Chondrocyte (in vitro differentiated cells): ENCODE data around the gene LRFN4. TPM values are rescaled to one million over a fixed set of nuclear protein-coding genes. Genes with fewer than 3 reads are reported as not detected.
A peak's percentile ranks its signal among the peaks of the same experiment; 100 is the strongest.

Experiments used
- DNase-seq: peaks from one replicate; pipeline ENCODE4 v3.0.0; 2021; ENCODE audit warnings: mixed read lengths, low spot score
- H3K27ac Mint-ChIP-seq: one replicate; pipeline ENCODE4 v1.8.0; 2021; ENCODE audit warnings: mild to moderate bottlenecking, moderate library complexity, mixed read lengths; ENCODE audit not compliant: unreplicated experiment
- H3K27me3 Mint-ChIP-seq: 2 replicates; pipeline ENCODE4 v1.8.0; 2021; ENCODE audit warnings: low read depth, mixed read lengths
- H3K36me3 Mint-ChIP-seq: 2 replicates; pipeline ENCODE4 v1.8.0; 2021; ENCODE audit warnings: low read depth, mixed read lengths
- H3K4me1 Mint-ChIP-seq: 2 replicates; pipeline ENCODE4 v1.8.0; 2021; ENCODE audit warnings: low read depth, mild to moderate bottlenecking, mixed read lengths
- H3K4me3 Mint-ChIP-seq: one replicate; pipeline ENCODE4 v1.8.0; 2021; ENCODE audit warnings: mild to moderate bottlenecking, moderate library complexity, mixed read lengths; ENCODE audit not compliant: unreplicated experiment
- H3K9me3 Mint-ChIP-seq: 2 replicates; pipeline ENCODE4 v1.8.0; 2021; ENCODE audit warnings: low read depth, mixed read lengths
- total RNA-seq: library from RNA; stranded (reverse); gene quantifications from 3 replicates; pipeline ENCODE4 v1.2.1, GENCODE V29; 2021
- TF ChIP-seq, protein P1 (sequence below): fragments of 200-600 bp; sonication (generic); IDR thresholded peaks from 2 replicates; pipeline ENCODE4 v1.5.0; 2021; ENCODE audit warnings: antibody characterized with exemption, mild to moderate bottlenecking, moderate library complexity

Gene LRFN4
- total RNA-seq, 1 donor from 2014 or later, result 47.2 TPM

DNA sequence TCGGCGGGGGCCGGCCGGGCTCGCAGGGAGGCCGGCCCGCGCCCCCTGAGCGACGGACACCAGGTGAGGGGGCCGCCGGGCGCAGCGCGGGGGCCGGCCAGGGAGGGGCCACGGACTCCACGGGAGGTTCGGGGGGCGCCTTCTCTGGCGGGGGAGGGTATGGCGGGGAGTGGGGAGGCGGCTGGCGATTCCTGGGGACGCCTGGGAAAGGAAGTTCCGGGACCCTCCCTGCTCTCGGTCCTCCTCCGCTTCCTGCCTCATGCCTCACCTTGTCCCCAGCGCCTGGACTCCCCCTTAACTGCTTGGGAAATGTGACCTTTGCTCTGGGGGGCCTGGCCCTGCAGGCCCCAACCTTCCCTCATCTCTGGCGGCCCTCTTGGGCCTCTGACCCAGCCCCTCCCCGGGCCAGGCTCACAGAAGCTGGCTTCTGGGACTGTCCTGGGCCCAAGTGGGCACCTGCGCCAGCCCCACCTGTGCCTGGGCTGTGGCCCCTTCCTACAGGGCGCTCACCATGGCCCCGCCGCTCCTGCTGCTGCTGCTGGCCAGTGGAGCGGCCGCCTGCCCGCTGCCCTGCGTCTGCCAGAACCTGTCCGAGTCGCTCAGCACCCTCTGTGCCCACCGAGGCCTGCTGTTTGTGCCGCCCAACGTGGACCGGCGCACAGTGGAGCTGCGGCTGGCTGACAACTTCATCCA lies 516 bp downstream of the LRFN4 start:
- no peaks in the 10 kb centered on the region for H3K27me3 Mint-ChIP-seq
- TF ChIP-seq, protein P1, sequence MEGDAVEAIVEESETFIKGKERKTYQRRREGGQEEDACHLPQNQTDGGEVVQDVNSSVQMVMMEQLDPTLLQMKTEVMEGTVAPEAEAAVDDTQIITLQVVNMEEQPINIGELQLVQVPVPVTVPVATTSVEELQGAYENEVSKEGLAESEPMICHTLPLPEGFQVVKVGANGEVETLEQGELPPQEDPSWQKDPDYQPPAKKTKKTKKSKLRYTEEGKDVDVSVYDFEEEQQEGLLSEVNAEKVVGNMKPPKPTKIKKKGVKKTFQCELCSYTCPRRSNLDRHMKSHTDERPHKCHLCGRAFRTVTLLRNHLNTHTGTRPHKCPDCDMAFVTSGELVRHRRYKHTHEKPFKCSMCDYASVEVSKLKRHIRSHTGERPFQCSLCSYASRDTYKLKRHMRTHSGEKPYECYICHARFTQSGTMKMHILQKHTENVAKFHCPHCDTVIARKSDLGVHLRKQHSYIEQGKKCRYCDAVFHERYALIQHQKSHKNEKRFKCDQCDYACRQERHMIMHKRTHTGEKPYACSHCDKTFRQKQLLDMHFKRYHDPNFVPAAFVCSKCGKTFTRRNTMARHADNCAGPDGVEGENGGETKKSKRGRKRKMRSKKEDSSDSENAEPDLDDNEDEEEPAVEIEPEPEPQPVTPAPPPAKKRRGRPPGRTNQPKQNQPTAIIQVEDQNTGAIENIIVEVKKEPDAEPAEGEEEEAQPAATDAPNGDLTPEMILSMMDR, result no peak
- DNase-seq, result peak; percentile 89
- H3K27ac Mint-ChIP-seq, result no peak overlapping the region
- no peaks in the 10 kb centered on the region for H3K9me3 Mint-ChIP-seq
- peaks cover 1% of the 10 kb centered on the region for H3K36me3 Mint-ChIP-seq
- H3K4me3 Mint-ChIP-seq, result peak overlapping the region; percentile 77
- peaks cover 14% of the 10 kb centered on the region for H3K4me1 Mint-ChIP-seq

- Mint-ChIP-seq H3K9me3 (no peaks in the 10 kb centered on the region), H3K27ac (no peak overlapping the region), H3K36me3 (peaks cover 1% of the 10 kb centered on the region), H3K4me1 (peaks cover 14% of the 10 kb centered on the region), H3K27me3 (no peaks in the 10 kb centered on the region), H3K4me3 (peak overlapping the region; percentile 77)
- TF ChIP-seq, protein P1, result no peak
- no peak for DNase-seq
Measured at GRCh38 chr11:66857927-66858185, 992 bp downstream of the LRFN4 start.

GRCh38 chr11:66858186-66858938 lies 1.5 kb downstream of the LRFN4 start:
- Mint-ChIP-seq H3K36me3 (peaks cover 1% of the 10 kb centered on the region), H3K9me3 (no peaks in the 10 kb centered on the region)

GRCh38 chr11:66858939-66859685 lies 2.2 kb downstream of the LRFN4 start:
- Mint-ChIP-seq H3K27me3 (no peaks in the 10 kb centered on the region), H3K9me3 (no peaks in the 10 kb centered on the region), H3K27ac (peak overlapping the region; percentile 22), H3K4me1 (peaks cover 14% of the 10 kb centered on the region), H3K36me3 (peaks cover 1% of the 10 kb centered on the region), H3K4me3 (no peak overlapping the region)
- TF ChIP-seq, protein P1, result no peak
- DNase-seq, result peak; percentile 93

More at GRCh38 chr11:66858186-66858938, 1.5 kb downstream of the LRFN4 start:
- Mint-ChIP-seq H3K4me3 (peak overlapping the region; percentile 77), H3K27me3 (no peaks in the 10 kb centered on the region), H3K4me1 (peaks cover 14% of the 10 kb centered on the region), H3K27ac (no peak overlapping the region)
- TF ChIP-seq, protein P1, result no peak
- DNase-seq, result peak; percentile 87
